Iris pigment epithelial cell (primary cell): Measurements from ENCODE around the gene NFKBIA.
"Not testable (repeated sequence)": the region's sequence is repeated elsewhere in the genome, so short reads cannot be mapped to it uniquely, and the experiment has no call there.

Source experiments
- DNase-seq: peaks from one replicate; pipeline ENCODE4 v3.0.0-alpha.2; 2011; ENCODE audit warnings: low read depth

NFKBIA gene

DNA sequence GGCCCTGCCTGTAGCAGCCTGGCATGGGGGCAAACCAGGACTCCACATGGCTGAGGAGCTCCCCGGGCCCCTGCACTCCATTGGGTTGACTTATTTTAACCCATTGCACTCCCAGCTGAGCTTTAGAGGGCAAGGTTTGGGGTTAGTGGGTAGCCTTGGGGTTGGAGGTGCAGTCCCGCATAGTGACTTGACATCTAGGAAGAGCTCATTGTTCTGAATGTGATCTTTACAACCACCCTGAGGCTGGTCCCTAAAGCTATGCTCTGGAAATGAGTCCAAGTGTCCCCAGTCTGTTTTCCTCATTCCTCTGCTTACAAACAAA is 36.4 kb downstream of the NFKBIA start:
- DNase-seq: no peak

DNA sequence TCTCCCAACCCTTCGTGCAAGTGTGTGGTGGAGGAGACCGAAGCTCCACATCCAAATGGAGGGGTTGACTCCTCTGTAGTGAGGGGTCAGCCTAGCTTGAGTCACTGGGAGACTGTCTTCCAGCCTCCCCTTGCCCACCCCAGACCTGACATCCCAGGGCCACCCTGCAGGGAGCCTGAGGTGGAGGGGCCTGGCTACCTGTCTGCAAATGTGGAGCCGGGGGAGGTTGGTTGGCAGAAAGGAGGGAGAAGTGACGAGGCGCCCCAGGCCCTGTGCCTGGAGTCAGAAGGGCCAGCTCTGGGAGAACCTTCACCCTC is 37.5 kb downstream of the NFKBIA start:
- no peak for DNase-seq

DNA sequence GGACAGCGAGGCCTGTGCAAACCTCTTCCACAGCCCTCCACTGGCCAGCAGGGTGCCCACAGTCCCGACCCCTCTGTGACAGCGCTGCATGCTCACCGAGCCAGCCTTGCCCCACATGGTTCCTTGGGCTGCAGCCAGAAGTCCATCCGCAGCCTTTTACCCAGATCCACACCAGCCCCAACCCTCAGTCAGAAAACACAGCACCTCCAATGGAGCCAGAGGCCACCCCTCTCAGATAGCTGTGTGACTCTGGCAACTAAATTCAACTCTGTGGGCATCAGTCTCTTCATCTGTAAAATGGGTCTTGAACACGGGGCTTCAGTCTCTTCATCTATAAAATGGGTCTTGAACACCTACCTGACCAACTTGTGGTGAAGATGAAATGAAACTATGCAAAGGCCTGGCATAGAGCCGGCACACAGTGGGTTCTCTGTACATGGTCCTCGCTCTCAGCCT is 38.0 kb downstream of the NFKBIA start:
- no peak for DNase-seq

DNA sequence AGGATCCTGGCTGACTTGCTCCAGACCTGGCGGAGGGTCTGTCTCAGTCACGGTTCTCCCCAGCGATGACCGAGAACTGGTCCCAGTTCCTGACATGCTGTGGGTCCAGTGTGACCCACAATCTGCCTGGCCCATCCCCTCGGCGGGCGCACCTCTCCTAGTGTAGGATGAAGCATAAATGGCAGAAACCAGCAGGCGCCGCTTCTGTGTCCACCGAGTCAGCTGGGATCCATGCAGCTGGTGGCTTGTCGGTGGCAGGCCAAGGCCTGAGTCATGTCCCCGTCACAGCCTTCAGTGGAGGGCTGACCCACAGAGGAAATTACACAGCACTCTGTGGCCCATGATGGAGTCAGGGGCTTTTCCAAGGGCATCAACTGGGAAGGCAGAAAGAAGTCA is 38.5 kb downstream of the NFKBIA start:
- no peak for DNase-seq

DNA sequence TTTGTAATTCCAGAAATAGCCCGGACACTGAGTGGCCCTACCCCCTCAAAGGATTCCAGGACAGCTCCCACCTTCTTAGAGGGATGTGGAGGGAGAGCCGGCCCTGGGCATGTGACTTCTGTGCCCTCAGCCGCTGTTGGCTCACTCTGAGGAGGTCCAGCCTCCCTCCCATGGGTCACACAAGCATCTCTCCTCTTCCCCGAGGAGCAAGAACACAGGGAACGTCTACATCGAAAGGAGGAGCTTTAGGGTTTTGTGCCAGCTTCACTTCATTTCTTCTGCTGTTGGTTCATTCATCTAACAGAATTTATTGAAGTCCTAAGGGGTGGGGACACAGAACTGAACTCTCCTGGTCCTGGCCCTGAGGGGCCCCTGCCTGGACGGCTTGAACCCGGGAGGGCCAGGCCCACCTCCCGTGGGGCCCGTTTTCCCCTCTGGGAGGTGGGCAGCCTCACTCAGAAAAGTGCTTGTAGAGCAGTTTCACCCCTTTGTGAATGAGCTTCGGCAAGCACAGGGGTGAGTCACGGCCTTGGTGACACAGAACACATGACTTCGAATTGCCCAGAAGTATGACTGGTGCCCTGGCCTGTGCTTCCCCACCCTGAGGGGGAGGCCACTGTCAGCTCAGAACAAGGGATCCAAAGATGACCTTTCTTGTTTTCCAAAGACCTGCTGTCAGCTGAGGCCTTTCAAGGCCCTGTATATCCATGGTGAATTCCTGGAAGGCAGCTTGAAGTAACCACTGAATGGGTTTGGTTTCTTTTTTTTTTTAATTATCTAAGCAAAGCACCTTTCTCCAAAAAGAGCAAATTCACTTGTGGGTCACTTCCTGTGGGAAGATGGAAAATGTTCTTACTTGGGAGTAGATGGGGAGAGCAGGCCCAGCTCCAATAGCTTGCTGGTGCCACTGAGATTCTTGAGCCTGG is 39.2 kb downstream of the NFKBIA start:
- peak; percentile 88 for DNase-seq

DNA sequence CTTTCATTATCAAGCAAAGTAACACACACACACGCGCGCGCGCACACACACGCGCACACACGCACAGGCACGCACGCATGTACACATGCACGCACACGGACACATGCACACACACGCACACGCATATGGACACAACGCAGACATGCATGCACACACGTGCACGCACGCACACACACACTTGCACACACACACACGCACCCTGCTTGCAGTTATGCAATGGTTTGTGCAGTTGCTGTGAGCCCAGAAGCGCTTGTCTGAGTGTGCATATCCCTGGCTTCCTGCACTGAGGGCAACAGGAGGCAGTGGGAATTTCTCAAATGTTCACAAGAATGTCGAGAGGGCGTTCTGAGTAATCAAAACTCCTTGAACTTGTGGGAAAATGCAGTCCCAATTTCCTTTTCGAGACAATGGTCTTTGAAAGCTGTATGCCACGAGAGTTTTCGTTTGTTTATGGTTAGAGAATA is 41.6 kb downstream of the NFKBIA start:
- peak; percentile 61 for DNase-seq

DNA sequence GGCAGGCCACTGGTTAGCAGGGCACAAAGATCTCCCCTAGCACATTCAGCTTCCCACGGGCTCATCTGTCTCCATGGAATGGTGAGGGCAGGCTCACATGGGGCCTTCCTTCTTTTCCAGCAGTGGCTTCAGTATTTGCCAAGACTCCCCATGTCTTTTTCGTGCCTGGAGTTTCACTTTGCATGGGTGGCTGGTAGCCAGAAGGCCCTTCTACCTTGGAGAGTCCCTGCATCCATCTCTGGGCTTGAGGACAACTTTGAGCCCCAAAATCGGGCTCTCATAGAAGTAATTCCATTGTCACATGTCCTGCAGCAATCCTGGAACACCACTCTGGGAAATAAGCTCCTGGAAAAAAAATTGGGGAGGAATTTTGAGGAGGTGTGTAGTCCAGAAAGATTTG is 42.1 kb downstream of the NFKBIA start:
- no peak for DNase-seq

DNA sequence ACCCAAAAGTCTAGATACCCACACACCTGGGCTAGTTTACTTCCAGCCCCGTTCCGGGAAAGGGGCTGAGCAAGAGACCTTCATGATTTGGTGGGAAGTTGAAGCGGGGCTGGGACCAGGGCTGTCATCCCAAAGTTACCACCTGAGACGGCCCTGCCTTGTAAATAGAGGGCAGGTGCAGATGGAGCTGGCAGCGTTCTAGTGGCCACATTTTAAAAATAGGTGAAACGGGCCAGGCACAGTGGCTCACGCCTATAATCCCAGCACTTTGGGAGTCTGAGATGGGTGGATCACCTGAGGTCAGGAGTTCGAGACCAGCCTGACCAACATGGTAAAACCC is 43.4 kb downstream of the NFKBIA start:
- DNase-seq: no peak

DNA sequence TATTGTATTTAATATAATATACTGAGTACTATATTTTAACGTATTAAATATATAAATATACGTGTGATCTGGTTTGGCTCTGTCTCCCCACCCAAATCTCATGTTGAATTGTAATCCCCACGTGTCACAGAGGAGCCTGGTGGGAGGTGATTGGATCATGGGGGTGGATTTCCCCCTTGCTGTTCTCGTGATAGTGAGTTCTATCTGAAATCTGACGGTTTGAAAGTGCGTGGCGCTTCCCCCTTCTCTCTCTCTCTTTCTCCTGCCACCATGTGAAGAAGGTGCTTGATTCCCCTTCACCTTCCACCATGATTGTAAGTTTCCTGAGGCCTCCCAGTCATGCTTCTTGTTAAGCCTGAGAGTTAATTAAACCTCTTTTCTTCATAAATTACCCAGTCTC is 44.9 kb downstream of the NFKBIA start:
- not testable (repeated sequence) for DNase-seq

DNA sequence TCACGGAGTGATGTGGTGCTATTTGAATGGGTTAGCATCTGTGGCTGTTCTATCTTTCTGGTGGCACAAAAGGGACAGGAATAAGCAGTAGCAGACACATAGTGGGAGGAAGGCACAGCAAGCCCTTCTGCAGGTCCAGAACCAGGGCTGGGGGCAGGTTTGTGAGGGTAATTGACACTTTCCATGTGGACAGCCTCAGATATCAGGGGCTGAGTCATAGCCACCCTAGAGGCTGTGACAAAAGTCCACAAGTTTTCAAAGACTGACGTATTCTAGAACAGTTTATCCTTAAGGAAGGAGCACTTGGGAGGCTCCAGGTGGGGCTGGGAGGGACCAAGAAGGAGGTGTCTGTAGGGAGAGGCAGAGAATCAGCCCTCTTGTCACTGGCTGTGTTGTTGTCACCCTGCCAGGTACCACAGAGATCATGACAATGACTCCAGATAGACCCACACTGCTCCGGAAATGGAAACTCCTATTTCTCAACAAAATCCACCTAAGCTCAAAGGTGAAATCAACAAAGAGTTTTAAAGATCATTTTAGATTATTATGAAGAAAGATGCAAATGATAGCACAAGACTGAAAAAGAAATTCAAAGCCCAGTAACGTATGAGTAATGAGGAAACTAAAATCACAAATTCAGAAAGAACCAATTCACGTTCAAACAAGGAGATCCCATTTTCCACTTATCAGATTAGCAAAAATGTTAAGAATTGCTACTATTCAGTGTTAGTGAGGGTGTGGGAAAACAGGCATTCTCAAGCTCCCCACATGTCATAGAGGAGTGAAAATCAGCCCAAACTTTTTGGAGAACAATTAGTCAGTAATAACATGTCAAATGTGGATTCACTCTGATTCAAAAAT is 48.3 kb downstream of the NFKBIA start:
- DNase-seq: peak; percentile 71

DNA sequence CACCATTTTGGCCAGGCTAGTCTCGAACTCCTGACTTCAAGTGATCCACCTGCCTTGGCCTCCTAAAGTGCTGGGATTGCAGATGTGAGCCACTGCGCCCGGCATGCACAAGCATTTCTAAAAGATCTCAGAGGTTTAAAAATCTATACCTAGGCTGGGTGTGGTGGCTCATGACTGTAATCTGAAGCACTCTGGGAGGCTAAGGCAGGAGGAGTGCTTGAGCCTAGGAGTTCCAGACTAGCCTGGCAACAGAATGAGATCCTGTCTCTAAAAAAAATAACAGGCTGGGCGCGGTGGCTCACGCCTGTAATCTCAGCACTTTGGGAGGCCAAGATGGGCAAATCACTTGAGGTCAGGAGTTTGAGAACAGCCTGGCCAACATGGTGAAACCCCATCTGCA is 49.3 kb downstream of the NFKBIA start:
- DNase-seq: not testable (repeated sequence)

DNA sequence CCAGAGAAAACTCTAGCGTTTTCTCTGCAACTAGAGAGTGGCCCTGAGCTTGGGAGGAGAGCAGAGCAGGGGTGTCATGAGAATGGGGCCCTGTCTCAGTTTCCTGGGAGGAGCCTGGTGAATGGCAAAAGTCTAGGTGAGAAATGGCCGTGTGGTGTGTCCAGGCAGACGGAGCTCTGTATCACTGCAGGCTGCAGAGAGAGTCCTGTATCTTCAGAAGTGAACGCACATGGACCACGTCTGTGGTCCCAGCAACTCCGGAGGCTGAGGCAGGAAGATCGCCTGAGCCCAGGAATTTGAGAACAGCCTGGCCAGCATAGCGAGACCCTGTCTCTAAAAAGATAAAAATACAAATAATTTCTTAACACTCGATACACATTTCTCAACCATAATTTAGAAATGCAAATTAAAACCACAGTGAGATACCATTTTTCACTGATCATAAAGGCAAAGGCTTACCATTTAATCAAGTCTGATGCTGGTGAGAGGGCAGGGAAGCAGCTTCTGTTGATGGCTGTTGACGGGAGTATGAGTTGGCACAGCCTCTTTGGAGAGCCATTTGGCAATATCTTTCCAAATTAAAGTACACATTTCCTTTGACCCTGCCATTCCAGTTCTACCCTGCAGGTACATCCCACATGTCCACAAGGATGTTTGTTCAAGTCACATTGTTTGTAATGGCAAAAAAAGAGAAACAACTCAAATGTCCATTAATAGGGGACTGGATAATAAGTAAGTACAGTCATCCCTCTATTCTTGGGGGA is 51.0 kb downstream of the NFKBIA start:
- no peak for DNase-seq

DNA sequence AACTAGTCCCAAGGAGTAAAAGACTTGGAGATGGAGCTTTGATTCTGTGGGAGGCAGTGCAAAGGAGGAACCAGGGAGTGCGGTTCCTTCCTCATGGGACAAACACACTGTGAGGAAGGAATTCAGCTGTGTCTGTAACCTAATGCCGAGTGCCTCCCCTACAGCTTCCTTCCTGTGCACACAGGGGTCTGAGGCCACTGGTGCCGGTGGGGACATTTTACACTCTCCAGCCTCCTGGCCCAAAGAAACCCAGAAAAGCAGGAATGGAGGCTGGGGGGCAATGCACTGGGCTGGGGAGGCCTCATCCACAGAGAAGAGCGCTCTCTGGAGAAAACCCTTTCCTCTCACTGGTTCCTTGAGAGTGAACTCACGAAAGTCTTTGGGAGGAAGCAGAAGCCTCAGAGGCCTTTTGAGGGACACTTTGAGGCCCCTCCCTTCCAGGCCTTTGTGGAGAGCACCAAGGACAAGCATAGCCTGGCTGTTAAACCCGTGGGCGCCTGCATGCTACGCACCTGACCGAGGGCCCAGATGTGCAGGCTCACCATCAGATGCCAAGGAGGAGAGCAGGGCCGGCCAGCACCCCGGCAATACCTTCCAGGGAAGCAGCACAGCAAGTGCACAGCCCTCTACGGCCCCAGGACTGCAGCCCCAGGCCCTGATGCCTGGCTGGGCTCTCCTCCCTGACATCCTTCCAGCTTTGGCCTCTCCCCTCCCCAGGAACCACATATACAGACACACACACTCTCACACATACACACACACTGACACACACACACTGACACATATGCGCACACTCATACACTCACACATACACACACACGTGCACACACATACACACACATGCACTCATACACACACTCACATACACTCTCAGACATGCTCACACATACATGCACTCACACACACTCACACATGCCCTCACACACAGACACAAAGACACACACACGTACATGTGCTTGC is 52.0 kb downstream of the NFKBIA start:
- DNase-seq: no peak

DNA sequence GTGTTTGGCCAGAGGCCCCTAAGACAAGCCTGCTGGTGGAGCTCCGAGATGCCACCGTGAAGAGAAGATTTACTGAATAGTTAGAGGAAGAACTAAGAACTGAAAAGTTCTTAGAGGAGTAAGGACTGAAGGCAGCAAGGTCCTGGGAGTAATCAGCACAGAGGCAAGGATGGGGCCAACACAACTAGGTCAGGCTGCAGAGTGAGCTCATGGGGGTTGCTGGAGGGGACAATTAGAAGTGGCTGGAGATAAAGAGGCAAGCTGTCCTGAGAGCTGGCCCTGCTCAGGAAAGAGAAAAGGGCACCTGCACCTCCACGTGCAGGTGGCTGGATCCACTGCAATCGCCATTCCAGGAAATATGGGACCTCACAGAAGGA is 52.7 kb downstream of the NFKBIA start:
- no peak for DNase-seq
